Prostate gland (tissue), 2 donors: ENCODE results near the gene TMEM140. TPM values are rescaled to one million over a fixed set of nuclear protein-coding genes. Genes with fewer than 3 reads are reported as not detected.
A peak's percentile ranks its signal among the peaks of the same experiment; 100 is the strongest.
"Not testable (repeated sequence)": the region's sequence is repeated elsewhere in the genome, so short reads cannot be mapped to it uniquely, and the experiment has no call there.

Source experiments
- DNase-seq: peaks from one replicate; pipeline ENCODE4 v3.0.0-alpha.2; 2019; ENCODE audit warnings: low spot score
- H3K27ac ChIP-seq, 2 donors: fragments of 200-600 bp; sonication (generic); 2 replicates each; pipeline ENCODE4 v1.5.1; 2017 to 2019
- H3K27me3 ChIP-seq: fragments of 200-600 bp; sonication (generic); replicated peaks from 2 replicates; pipeline ENCODE4 v1.5.1; 2019; ENCODE audit not compliant: insufficient read depth
- H3K36me3 ChIP-seq, 2 donors: fragments of 200-600 bp; sonication (generic); 1 replicate in 1 of 2; 2 replicates in 1 of 2; pipeline versions ENCODE4 v1.5.1 to v1.8.1; 2017 to 2019
- H3K4me1 ChIP-seq: fragments of 200-600 bp; sonication (generic); replicated peaks from 2 replicates; pipeline ENCODE4 v1.5.1; 2019
- H3K4me3 ChIP-seq, 2 donors: fragments of 200-600 bp; sonication (generic); 2 replicates each; pipeline ENCODE4 v1.5.1; 2017 to 2019
- H3K9me3 ChIP-seq: fragments of 200-600 bp; sonication (generic); 2 replicates; pipeline ENCODE4 v1.5.1; 2017
- CTCF ChIP-seq, 4 experiments: fragments of 200-600 bp in 2 of 4; fragments of 450-650 bp in 2 of 4; sonication (generic) in 2 of 4; IDR thresholded peaks; 1 replicate in 3 of 4; 2 replicates in 1 of 4; pipeline ENCODE4 v1.5.1; 2016 to 2019; ENCODE audit warnings: antibody characterized with exemption in 4 of 4, mild to moderate bottlenecking in 2 of 4, moderate library complexity in 2 of 4
- POLR2A ChIP-seq: fragments of 450-650 bp; IDR thresholded peaks from one replicate; pipeline ENCODE4 v1.6.1; 2016; ENCODE audit warnings: antibody characterized with exemption, mild to moderate bottlenecking
- POLR2AphosphoS5 ChIP-seq: sonication (generic); formaldehyde crosslinking; IDR thresholded peaks from one replicate; pipeline ENCODE4 v1.6.1; 2017; ENCODE audit warnings: antibody characterized with exemption
- WGBS: methylation state at CpG from one replicate; pipeline ENCODE4 v1.1.5; 2018; 5-methylcytosine and 5-hydroxymethylcytosine counted together
- intact Hi-C: fragments of 100-400 bp; cut with DNase I; formaldehyde crosslinking; loops from one replicate; pipeline ENCODE4 v1.14.2; 2022
- total RNA-seq, 2 donors: library from RNA; depleted of rRNA; stranded (reverse); fragments of >200 nt; gene quantifications; one replicate each; pipeline ENCODE4 v1.1.0, GENCODE V29; 2016

Gene TMEM140
- total RNA-seq, 2 donors from 2014 or later = 8.2 to 14.6 TPM

GRCh38 chr7:135208102-135208793, 60.4 kb downstream of the TMEM140 start:
- Histone ChIP-seq H3K36me3 (no peaks in the 10 kb centered on the region), H3K27ac (no peak overlapping the region), H3K4me3 (no peak overlapping the region), H3K9me3 (no peaks in the 10 kb centered on the region), H3K4me1 (no peaks in the 10 kb centered on the region), H3K27me3 (no peaks in the 10 kb centered on the region)
- TF ChIP-seq CTCF (IDR thresholded peaks at IDR 0.05) (no peak), POLR2A (no peak), POLR2AphosphoS5 (no peak)
- intact Hi-C loops = loop anchor here (5.0 kb wide), 1 partner anchor 44 kb away; no protein-coding TSS in a partner anchor
- WGBS = 67% methylated on average over 6 of the region's 6 CpGs
- DNase-seq = no peak

DNA sequence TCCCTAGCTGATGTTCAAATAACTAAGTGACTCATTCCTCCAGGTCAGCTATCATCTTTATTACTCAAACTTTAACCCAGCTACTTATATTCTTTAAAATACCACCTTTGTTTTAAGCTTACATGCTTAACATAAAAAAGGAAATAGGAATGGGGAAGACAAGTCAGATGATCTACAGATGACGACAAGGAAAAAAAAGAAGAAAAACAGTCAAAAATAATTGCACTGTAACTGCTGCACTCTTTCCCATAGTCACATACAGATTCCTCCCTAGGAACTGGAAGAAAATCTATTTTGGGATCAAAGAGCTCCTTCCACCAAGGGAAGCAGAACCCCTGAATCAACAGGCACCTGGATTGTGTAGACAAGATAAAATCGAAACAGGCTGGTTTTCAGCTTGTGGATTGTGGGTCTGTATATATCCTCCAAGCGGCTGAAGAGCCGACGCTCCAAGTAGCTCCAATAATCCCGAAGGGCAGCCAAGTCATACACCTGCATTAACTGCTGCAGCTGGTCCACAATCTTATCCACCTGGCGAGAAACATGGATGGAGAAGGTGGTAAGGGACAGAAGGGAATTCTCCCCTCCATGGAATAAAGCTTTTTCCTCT, 61.5 kb downstream of the TMEM140 start:
- no peak overlapping the region for H3K27ac ChIP-seq
- H3K4me3 ChIP-seq = no peak overlapping the region
- TF ChIP-seq POLR2AphosphoS5 (no peak), POLR2A (no peak), CTCF (IDR thresholded peaks at IDR 0.05) (no peak)
- DNase-seq = no peak
- H3K9me3 ChIP-seq = no peaks in the 10 kb centered on the region
- no peaks in the 10 kb centered on the region for H3K36me3 ChIP-seq
- H3K4me1 ChIP-seq = no peaks in the 10 kb centered on the region
- no peaks in the 10 kb centered on the region for H3K27me3 ChIP-seq
- 91% methylated on average over 7 of the region's 7 CpGs for WGBS
- intact Hi-C loops = loop anchor here (5.0 kb wide), 1 partner anchor 43 kb away; no protein-coding TSS in a partner anchor

- peak overlapping the region; percentile 81 to 86 for H3K4me3 ChIP-seq
- no peaks in the 10 kb centered on the region for H3K9me3 ChIP-seq
- intact Hi-C loops = loop anchor here (5.0 kb wide), 1 partner anchor 39 kb away; the partner anchor contains the start of gene CYREN
- TF ChIP-seq POLR2A = no peak
- H3K27ac ChIP-seq = peak overlapping the region; percentile 89 to 95
- DNase-seq = no peak
- no peaks in the 10 kb centered on the region for H3K27me3 ChIP-seq
- H3K4me1 ChIP-seq = no peaks in the 10 kb centered on the region
- no peaks in the 10 kb centered on the region for H3K36me3 ChIP-seq
- WGBS = under 1% methylated on average over 11 of the region's 13 CpGs
Measured at GRCh38 chr7:135210888-135211178, 63.0 kb downstream of the TMEM140 start.

DNA sequence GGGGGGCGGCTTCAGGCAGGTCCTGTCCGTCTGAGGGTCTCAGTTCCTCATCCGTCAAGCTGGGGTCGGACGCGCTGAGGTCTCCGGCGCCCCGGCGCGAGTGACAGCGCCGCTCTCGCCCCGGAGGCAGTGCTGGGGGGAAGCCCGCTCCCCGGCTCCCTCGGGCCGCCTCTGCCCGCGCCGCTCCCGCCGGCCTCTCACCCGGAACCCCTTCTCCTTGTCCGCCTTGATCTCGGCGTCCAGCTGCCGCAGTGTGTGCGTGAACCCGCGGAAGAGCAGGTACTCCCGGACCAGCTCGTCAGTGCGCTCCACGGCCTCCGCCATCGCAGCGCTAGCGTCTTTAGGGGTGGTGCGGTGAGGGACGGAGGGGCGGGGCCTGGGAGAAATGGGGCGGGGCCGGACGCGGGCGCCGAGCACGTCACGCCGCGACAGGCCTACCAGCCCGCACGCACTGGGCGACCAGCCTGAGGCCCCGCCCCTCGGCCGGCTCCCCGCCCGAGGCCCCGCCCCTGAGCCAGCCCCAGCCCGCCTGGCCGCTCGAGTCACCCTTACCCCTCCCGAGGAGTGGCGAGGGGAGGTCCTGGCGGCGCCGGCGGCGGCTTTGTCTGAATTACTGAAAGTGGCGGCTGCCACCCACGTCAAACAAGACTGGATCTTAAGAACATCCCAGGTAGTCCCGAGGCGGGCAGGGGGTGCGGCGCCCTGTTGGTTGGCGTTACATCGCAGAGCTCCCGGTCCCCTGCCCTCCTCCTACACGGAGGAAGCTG, 63.5 kb downstream of the TMEM140 start, which contains the start of gene WDR91:
Gene WDR91, minus strand, starts transcription at position 348 of the 767 bp plus-strand sequence. Its CDS starts 24 bp downstream, at position 324.
- H3K4me3 ChIP-seq = peak within 1 kb of the TSS; percentile 81 to 86
- WGBS = 0% methylated on average over 68 of the region's 82 CpGs
- intact Hi-C loops = loop anchor here (5.0 kb wide), 1 partner anchor 39 kb away; the partner anchor contains the start of gene CYREN
- DNase-seq = peak; percentile 96
- no peaks in the 10 kb centered on the region for H3K36me3 ChIP-seq
- TF ChIP-seq CTCF (IDR thresholded peaks at IDR 0.05) (peak in 1 of 4 experiments; percentile 13), POLR2A (peak; percentile 92), POLR2AphosphoS5 (peak; percentile 82)
- no peaks in the 10 kb centered on the region for H3K4me1 ChIP-seq
- H3K27me3 ChIP-seq = no peaks in the 10 kb centered on the region
- H3K9me3 ChIP-seq = no peaks in the 10 kb centered on the region
- peak within 1 kb of the TSS; percentile 89 to 95 for H3K27ac ChIP-seq

DNA sequence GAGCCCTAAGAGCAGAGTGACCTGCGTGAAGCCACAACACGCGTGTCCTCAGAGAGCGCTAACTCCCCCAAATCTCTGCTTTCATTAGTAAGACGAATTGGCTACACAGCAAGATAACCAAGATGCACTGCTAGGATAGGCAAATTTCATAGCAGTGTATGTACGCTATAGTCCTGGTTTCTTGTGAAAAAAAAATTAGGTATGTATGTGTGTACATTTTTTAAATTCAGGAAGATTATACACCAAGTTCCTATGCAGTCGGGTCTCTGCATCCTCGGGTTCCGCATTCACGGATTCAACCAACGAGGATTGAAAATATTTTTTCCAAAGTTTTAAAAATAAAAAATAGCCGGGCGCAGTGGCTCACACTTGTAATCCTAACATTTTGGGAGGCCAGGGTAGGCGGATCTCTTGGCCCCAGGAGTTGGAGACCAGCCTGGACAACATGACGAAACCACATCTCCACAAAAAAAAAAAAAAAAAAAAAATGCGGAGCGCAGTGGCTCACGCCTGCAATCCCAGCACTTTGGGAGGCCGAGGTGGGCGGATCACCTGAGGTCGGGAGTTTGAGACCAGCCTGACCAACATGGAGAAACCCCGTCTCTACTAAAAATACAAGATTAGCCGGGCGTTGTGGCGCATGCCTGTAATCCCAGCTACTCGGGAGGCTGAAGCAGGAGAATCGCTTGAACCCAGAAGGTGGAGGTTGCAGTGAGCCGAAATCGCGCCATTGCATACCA, 64.2 kb downstream of the TMEM140 start:
- not testable (repeated sequence) for H3K27me3 ChIP-seq, H3K4me1 ChIP-seq, H3K9me3 ChIP-seq, DNase-seq, H3K36me3 ChIP-seq
- intact Hi-C loops = loop anchor here (5.0 kb wide), 1 partner anchor 40 kb away; the partner anchor contains the start of gene CYREN
- peak overlapping the region; percentile 89 to 95 for H3K27ac ChIP-seq
- WGBS = 40% methylated on average over 30 of the region's 30 CpGs
- peak overlapping the region; percentile 81 to 86 for H3K4me3 ChIP-seq
